Measurements from ENCODE around the gene TGM3.

TGM3 gene

GRCh38 chr20:2387180-2387577 is 91.4 kb downstream of the TGM3 start:
- no peak overlapping the region for H3K4me3 Mint-ChIP-seq

DNA sequence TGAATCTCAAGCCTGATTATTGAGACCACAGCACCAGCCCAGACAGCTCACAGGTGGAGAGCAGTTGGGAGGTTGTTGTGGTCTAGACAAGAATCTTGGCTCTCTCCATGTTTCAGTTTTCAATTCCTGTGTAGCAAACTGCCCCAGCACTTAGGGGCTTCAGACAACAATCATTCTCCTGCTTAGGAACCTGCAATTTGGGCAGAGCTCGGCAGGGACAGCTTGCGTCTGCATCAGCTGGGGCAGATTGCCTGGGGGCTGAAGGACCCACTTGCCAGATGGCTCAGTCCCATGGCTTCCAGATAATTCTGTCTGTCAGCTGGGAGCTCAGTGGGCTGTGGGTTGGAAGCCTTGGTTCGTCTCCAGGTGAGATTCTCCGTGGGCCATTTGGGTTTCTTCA is 91.8 kb downstream of the TGM3 start:
- ATAC-seq (replicated peaks) (no peak), DNase-seq (no peak)
- no peak overlapping the region for H3K27ac Mint-ChIP-seq
- H3K36me3 Mint-ChIP-seq (ENCODE audit: insufficient read depth), result no peaks in the 10 kb centered on the region
- H3K4me3 Mint-ChIP-seq, result no peak overlapping the region
- peaks cover 8% of the 10 kb centered on the region in 2 donors for H3K4me1 Mint-ChIP-seq (ENCODE audit: low read depth in 2 of 2)
- peaks cover 0 to 16% of the 10 kb centered on the region in 2 donors for H3K27me3 Mint-ChIP-seq
- no peaks in the 10 kb centered on the region for H3K9me3 Mint-ChIP-seq

More at GRCh38 chr20:2387180-2387577, 91.4 kb downstream of the TGM3 start:
- H3K27me3 Mint-ChIP-seq, result peaks cover 0 to 17% of the 10 kb centered on the region in 2 donors
- ATAC-seq (replicated peaks), result peak; percentile 60
- H3K4me1 Mint-ChIP-seq (ENCODE audit: low read depth in 2 of 2), result peaks cover 8% of the 10 kb centered on the region in 2 donors
- no peak overlapping the region for H3K27ac Mint-ChIP-seq
- peak; percentile 9 to 47 (median 32) for DNase-seq
- H3K9me3 Mint-ChIP-seq, result no peaks in the 10 kb centered on the region
- no peaks in the 10 kb centered on the region for H3K36me3 Mint-ChIP-seq (ENCODE audit: insufficient read depth)
